GM19043 (cell line): Measurements from ENCODE around the gene PARP1.
"Not testable (repeated sequence)": the region's sequence is repeated elsewhere in the genome, so short reads cannot be mapped to it uniquely, and the experiment has no call there.

Experiments used
- ATAC-seq: cut with Tn5 transposase; IDR thresholded peaks from one replicate; pipeline ENCODE4 v1.9.1; 2021; ENCODE audit warnings: low read depth; ENCODE audit not compliant: unreplicated experiment

Gene PARP1

DNA sequence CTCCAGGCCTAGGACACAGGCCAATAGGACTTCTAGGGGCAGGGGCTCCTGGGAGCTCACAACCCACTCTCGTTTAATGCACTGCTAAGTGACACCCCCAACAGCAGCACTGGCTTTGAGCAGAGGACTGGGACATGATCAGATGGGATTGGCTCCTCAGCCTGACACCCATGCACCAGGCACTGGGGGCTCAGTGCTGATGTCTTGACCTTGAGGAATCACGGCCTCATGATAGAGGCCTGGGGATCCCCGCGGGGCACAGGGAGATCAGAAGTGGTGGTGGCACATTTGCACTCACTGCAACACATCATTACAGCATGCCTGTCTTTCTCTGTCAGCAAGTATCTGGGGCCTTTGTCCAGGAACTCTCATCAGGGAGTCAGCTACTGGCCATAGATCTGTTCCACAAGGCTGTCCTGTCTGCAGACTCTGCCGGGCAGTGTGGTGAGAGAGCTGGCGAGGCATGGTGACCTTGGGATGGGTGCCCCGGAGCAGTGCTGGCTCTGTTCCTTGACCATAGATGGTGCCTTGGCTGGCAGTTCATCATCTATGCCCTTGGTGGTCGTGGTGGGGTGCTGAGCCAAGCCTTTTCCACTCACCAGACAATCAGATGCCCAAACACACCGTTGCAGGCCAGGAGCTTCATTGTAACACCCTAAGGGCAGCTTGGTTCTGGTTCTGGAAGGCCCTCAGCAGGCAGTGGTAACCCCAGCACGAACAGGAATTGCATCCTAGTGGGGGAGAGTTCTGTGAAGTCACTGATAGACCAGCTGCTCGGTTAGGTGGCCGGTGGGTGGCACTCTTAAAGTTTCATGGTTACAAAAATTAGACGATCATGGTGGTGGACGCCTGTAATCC is 22.2 kb upstream of the PARP1 start:
- ATAC-seq, result no peak

- ATAC-seq, result no peak
Observed at GRCh38 chr1:226428791-226429461, 21.0 kb upstream of the PARP1 start.

- no peak for ATAC-seq
Observed at GRCh38 chr1:226428348-226428747, 20.5 kb upstream of the PARP1 start.

DNA sequence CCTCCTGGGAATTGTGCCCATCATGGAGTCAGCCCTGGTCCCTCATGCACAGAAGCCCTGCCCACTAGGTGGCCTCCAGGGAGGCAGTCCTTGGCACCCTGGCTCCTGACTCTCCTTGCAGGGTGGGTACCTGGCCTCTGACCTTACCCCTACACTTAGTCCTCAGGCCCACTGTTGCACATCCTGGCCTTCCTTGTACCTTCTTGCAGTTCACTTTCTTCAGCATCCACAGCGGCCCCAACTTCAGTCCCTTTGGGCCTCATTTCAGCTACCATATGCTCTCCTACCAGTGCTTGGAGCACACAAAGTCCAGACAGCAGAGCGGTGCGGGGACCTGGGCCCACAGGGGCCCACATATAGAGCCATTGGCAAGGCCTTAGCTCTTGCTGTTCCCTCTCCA is 19.2 kb upstream of the PARP1 start:
- no peak for ATAC-seq

- ATAC-seq, result not testable (repeated sequence)
Observed at GRCh38 chr1:226426395-226426794, 18.5 kb upstream of the PARP1 start.

DNA sequence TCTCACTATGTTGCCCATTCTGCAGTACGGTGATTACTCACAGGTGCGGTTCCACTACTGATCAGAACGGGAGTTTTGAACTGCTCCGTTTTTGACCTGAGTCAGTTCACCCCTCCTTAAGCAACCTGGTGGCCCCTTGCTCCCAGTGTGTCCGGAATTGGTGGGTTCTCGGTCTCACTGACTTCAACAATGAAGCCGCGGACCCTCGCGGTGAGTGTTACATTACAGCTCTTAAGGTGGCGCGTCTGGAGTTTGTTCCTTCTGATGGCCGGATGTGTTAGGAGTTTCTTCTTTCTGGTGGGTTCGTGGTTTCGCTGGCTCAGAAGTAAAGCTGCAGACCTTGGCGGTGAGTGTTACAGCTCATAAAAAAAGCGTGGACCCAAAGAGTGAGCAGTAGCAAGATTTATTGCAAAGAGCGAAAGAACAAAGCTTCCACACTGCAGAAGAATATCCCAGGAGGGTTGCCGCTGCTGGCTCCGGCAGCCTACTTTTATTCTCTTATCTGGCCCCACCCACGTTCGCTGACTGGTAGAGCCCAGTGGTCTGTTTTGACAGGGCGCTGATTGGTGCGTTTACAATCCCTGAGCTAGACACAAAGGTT is 17.6 kb upstream of the PARP1 start:
- ATAC-seq, result no peak

DNA sequence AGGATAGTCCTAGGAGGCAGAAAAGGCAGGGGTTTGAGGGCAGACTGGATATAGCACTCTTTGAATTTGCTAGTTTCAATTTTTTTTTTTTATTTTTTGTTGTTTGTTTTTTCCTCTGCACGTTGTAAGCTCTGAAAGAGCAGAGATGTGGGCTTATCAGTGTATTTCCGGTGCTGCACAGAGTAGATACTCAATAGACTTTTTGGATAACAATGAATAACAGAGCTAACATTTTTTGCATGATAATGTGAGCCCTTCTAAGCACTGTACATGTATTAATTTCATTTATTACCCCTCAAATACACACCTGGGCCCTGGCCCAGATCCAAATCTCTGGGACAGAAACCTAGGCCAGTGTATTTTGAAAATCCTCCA is 17.1 kb upstream of the PARP1 start:
- ATAC-seq, result no peak

DNA sequence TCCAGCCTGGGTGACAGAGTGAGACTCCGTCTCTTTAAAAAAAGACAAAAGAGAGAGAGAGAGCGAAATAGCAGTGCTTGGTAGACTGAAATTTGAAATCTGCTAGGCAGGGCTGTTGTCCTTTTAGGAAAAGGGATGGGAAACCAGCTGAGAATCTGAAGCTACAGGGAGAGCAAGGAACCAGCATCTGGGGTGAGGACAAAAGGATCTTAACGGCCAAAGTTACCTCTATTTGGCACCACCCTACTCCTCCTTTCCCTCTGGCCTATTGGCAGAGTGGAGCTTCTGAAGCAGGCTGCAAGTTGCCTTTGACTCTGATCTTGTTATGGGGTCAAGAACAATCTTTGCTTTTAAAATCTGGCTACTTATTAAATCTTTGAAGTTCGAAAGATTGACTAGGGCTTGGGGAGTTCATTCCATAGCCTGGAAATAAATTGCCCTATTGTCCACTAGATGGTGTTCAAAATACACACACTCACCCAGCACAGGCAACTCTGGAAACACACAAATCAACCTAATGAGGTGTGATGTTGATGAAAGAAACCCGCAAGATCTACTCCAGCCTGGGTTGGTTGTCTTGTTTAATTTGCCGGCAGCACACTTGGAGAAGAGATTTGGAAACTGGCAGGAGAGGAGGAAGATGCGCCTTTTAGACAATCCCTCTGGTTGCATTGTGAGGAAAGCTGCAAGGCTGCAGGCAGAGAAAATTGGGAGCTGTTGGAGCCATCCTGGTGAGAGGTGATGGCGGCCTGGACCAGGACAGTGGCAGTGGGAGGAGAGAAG is 16.5 kb upstream of the PARP1 start:
- no peak for ATAC-seq

- ATAC-seq, result no peak
Observed at GRCh38 chr1:226422478-226422877, 14.6 kb upstream of the PARP1 start.

DNA sequence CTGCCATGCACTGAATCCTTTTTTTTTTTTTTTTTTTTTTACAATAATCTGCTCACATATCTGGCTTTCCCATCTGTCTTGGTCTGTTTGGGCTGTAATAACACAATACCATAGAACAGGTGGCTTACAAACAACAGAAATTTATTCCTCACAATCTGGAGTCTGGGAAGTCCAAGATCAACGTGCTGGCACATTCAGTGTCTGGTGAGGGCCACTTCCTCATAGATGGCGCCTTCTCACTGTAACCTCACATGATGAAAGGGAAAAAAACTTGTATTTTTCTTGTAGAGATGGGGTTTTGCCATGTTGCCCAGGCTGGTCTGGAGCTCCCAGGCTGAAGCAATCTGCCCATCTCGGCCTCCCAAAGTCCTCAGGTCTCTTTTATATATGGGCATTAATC is 13.0 kb upstream of the PARP1 start:
- ATAC-seq, result no peak

DNA sequence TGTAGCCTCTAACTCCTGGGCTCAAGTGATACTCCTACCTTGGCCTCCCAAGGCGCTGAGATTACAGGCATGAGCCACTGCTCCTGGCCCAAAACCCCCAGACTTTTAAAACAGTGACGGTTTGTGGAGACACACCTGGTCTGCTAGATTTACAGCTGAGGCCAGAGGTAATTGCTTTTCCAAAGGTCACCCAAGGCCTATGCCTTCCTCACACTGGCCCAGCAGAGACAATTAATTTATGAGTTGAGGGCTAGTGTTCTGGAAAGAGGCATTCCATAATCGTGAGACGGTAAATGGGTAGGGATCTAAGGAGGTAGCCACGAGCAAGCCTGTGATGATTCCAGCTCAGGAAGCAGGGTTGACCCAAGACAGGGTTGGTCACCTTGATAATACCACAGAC is 12.4 kb upstream of the PARP1 start:
- ATAC-seq, result no peak

DNA sequence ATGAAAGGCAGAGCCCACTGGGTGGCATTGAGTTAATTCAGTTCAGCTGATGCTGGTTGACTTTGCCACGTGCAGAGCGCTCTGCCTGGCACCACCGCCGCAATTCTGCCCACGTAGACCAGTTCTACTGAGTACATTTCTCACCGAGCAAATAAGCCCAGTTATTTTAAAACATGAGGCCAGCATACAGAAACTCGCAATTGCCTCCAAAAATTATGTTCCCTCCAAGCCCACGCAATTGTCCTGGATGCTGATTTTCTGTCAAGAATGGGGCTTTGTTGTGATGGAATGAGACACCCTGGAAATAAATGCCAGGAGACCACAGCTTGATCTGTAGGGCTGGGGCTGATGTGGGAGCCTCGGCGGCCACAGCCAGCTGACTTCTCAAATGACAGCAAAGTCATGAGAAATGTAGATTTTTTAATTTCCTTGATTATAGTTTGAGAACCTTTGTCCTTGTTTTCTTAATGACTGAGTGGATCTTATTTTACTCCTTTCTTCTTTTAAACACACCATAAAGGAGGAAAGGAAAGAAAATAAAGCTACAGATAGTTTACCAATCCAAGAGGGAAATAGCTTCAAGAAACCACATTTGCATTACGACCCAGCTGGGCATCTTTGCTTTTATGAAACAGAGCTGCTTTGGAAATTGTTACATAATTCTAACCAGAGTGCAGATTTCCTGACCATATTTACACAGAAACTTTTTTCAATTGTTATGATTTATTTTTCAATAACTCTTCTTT is 11.6 kb upstream of the PARP1 start:
- no peak for ATAC-seq

DNA sequence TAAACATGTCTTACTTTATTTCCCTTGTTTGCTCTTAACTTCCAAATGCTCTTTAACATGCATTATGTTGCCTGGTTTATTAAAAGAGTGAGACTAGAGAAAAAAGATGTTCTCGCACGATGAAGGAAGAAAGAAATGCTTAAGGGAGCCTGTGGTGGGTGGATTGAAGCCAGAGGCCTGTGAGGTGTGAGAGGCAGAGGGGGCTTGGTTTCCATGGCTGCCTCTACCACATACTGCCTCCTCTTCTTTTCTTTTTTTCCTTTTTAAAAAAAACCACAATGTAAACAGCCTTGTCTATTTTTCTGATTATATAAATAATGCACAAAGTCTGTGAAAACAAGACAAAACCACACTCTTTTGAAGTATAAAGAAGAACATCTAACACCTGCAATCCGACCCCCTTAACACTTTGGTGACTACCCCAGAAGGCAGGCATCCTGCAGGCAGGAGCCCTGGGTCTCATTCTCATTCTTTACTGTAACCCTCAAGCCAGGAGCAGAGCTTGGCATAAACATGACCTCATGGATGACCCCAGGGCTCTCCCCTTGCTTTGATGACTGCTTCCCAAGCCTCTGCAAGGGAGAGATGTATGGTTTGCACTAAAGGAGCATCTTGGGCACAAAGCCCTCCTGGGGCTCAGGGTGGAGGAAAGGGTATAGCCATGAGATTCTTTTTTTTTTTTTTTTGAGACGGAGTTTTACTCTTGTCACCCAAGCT is 10.1 kb upstream of the PARP1 start:
- ATAC-seq, result no peak

GRCh38 chr1:226417350-226417749 is 9.5 kb upstream of the PARP1 start:
- ATAC-seq, result no peak

DNA sequence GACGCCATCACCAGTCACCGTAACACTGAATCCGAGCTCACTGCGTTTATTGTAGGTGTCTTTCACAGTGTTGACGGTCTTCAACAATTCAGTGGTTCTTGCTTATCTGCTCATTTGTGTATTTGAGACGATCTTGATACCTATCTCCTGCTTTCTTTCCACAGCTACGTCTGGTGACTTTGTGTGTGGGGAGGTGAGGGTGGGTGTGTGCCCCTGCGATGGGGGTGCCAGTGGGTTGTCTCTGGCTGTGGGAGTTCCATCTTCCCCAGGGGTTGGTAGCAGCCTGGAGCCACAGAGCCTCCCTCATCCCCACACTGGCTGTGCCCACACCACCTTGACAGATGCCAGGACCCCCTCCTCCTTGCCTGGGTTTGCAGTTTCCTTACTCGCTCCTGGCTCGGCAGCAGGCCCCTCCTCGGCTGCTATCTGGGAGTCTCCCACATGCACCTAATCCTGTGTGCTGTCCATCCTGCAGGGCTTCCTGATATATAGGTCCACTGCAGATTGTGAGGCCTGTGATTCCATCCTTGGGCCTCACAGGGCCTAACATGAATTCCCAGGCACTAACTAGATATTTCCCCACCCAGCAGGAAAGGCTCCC is 6.3 kb upstream of the PARP1 start:
- ATAC-seq, result no peak

- no peak for ATAC-seq
Observed at GRCh38 chr1:226411619-226412018, 3.7 kb upstream of the PARP1 start.

DNA sequence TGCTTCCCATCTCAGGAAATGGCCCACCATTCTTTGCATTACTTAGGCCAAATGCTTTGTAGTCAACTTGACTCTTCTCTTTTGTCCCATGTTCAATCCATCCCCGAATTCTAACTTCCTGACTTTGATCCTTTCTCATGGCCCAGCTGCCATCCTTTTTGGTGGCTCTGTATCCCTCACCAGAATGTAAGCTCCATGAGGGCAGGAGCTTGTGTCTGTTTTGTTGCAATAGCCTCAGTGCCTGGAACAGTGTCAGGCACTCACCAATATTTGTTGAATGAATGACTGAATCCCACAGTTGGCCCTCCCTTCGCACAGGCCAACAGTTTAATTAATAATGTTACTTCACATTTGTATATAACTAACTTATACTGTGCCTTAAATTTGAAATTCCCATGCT is 3.1 kb upstream of the PARP1 start:
- ATAC-seq, result no peak

DNA sequence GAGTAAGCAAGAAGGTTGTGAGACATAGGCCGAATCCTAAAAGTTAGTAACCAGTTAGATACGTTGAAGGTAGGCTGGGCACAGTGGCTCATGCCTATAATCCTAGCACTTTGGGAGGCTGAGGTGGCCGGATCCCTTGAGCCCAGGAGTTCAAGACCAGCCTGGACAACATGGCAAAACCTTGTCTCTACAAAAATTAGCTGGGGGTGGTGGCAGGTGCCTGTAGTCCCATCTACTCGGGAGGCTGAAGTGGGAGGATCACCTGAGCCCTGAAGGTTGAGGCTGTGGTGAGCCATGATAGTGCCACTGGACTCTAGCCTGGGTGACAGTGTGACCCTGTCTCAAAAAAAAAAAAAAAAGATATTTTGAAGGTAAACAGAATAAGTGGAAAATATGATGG is 1.5 kb upstream of the PARP1 start:
- ATAC-seq, result no peak
